T-cell (primary cell): ENCODE data around the gene LRCH3. TPM values are rescaled to one million over a fixed set of nuclear protein-coding genes. Genes with fewer than 3 reads are reported as not detected.

Source experiments
- ATAC-seq, 4 experiments: fragments of 200-7000 bp in 3 of 4; fragments of 150-1000 bp in 1 of 4; cut with Tn5 transposase; replicated peaks in 1 of 4; 1 replicate in 3 of 4; 2 replicates in 1 of 4; pipeline ENCODE4 v1.10.0; 2021; ENCODE audit warnings: moderate library complexity in 3 of 4, mild to moderate bottlenecking in 2 of 4, moderate number of reproducible peaks in 1 of 4
- CTCF ChIA-PET, 2 donors: fragments of 300-600 bp; sonication (Branson Sonifier 250); formaldehyde crosslinking; loops; one replicate each; lab custom pipeline; 2022; ENCODE audit warnings: antibody characterized with exemption in 2 of 2; lab: Charles Lee
- POLR2A ChIA-PET, 2 donors: fragments of 300-600 bp; sonication (Branson Sonifier 250); formaldehyde crosslinking; loops; one replicate each; lab custom pipeline; 2022; ENCODE audit warnings: antibody characterized with exemption in 2 of 2; lab: Charles Lee
- DNase-seq, 35 experiments: peaks; one replicate each; pipeline versions ENCODE4 v3.0.0 to v3.0.0-alpha.2; 2013 to 2023
- H3K27ac ChIP-seq: one replicate; pipeline ENCODE4 v1.5.1; 2013; ENCODE audit warnings: low read length
- H3K27me3 ChIP-seq, 2 experiments: replicated peaks in 1 of 2; 1 replicate in 1 of 2; 2 replicates in 1 of 2; pipeline versions ENCODE4 v1.6.1 to v1.7.0; 2013; ENCODE audit warnings: low read length in 1 of 2, mixed read lengths in 1 of 2; ENCODE audit not compliant: control insufficient read depth in 2 of 2, insufficient read depth in 2 of 2; ENCODE audit errors: extremely low read depth in 1 of 2
- H3K36me3 ChIP-seq, 2 donors: 1 replicate in 1 of 2; 2 replicates in 1 of 2; pipeline versions ENCODE4 v1.6.1 to v1.7.0; 2013; ENCODE audit warnings: low read length in 1 of 2; ENCODE audit not compliant: control insufficient read depth in 2 of 2, insufficient read depth in 1 of 2; ENCODE audit errors: extremely low read depth in 1 of 2
- H3K4me1 ChIP-seq, 2 experiments: 1 replicate in 1 of 2; 2 replicates in 1 of 2; pipeline versions ENCODE4 v1.6.1 to v1.7.0; 2013; ENCODE audit warnings: low read length in 2 of 2, mixed read lengths in 1 of 2; ENCODE audit not compliant: insufficient read depth in 2 of 2, control insufficient read depth in 1 of 2; ENCODE audit errors: extremely low read depth in 1 of 2
- H3K4me3 ChIP-seq, 2 donors: 1 replicate in 1 of 2; 2 replicates in 1 of 2; pipeline versions ENCODE4 v1.5.1 to v1.7.0; 2013; ENCODE audit warnings: mild to moderate bottlenecking in 2 of 2, low read length in 1 of 2, moderate library complexity in 1 of 2; ENCODE audit not compliant: control insufficient read depth in 1 of 2; ENCODE audit errors: extremely low read depth in 1 of 2
- H3K9me3 ChIP-seq: 2 replicates; pipeline ENCODE4 v1.7.0; 2013
- H3K27ac Mint-ChIP-seq, 2 donors: one replicate each; pipeline ENCODE4 v1.8.0; 2020 to 2021; ENCODE audit warnings: mild to moderate bottlenecking in 2 of 2, mixed read lengths in 2 of 2
- H3K27me3 Mint-ChIP-seq, 2 donors: one replicate each; pipeline ENCODE4 v1.8.0; 2021 to 2022; ENCODE audit warnings: mixed read lengths in 2 of 2
- H3K36me3 Mint-ChIP-seq: one replicate; pipeline ENCODE4 v1.8.0; 2021; ENCODE audit warnings: mixed read lengths
- H3K4me1 Mint-ChIP-seq, 3 donors: one replicate each; pipeline ENCODE4 v1.8.0; 2020 to 2022; ENCODE audit warnings: mixed read lengths in 3 of 3, mild to moderate bottlenecking in 1 of 3
- H3K4me3 Mint-ChIP-seq, 3 donors: one replicate each; pipeline ENCODE4 v1.8.0; 2020 to 2022; ENCODE audit warnings: mild to moderate bottlenecking in 3 of 3, mixed read lengths in 3 of 3, moderate library complexity in 3 of 3
- H3K9me3 Mint-ChIP-seq, 3 donors: one replicate each; pipeline ENCODE4 v1.8.0; 2020 to 2022; ENCODE audit warnings: mixed read lengths in 3 of 3
- WGBS: methylation state at CpG from one replicate; pipeline ENCODE4 v1.1.5; 2013; ENCODE audit warnings: missing lambda C conversion rate; ENCODE audit not compliant: insufficient coverage; 5-methylcytosine and 5-hydroxymethylcytosine counted together
- total RNA-seq, 35 experiments: library from RNA in 6 of 35; stranded (reverse) in 6 of 35; fragments of 120-200 nt in 1 of 35; gene quantifications; one replicate each; pipeline versions ENCODE4 v1.2.1 to v1.2.4 and lab custom pipeline; 2013 to 2026

Gene LRCH3
- total RNA-seq, 5 donors from 2014 or later (not counting 1 experiment from before 2014, with no cell fraction given) = 51.4 to 75.1 (median 62.2) TPM

DNA sequence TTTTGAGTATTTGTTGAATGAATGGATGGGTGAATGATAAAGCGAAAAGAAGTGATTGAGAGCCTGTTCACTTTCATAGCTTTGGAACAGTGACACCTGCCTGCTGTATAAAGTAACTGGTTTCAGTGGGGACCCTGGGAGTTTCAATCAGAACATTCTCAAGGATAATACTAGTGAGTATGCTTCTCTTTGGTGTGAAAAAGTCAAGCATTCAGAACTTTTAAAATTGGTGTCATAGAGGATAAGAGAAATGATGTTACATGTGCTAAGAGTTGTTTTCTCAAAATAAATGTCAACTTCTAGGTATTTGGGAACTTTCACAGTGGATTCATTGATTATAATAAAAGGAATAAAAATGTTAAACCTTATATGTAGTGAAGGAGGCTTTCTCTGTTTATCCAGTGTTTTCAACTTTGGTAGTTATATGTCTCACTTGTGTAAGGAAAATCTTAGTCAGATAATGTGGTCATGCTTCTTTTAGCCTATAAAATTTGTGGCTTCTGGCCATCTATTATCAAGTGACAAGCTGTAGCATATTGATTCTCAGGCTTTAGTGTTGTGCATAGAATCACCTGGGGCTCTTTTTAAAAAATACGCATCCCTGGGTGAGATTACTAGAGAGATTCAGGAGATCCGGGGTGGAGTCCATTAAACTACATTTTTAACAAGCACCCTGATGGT lies 11.9 kb downstream of the LRCH3 start:
- ATAC-seq (peak in 2 of 4 experiments; percentile 33 to 53), DNase-seq (peak in 1 of 35 experiments; percentile 27)
- Mint-ChIP-seq H3K9me3 (no peaks in the 10 kb centered on the region), H3K27ac (no peak overlapping the region), H3K27me3 (no peaks in the 10 kb centered on the region), H3K4me1 (peaks cover 55 to 60% (median 58%) of the 10 kb centered on the region in 3 donors), H3K36me3 (peaks cover 10% of the 10 kb centered on the region), H3K4me3 (no peak overlapping the region)
- POLR2A ChIA-PET = no interaction called here
- H3K4me3 ChIP-seq = no peak overlapping the region
- no CpG with 5 or more reads among the region's 3 CpGs for WGBS
- no peaks in the 10 kb centered on the region for H3K9me3 ChIP-seq
- no peak overlapping the region for H3K27ac ChIP-seq
- no peaks in the 10 kb centered on the region for H3K27me3 ChIP-seq
- CTCF ChIA-PET = interaction anchor here (0.5 to 1.1 kb wide), 4 partner anchors 10 to 54 kb away, joined by 3 to 4 read pairs (median 4); partner anchors contain the start of gene FYTTD1 (in 1 of the 2)
- peaks cover 6 to 12% of the 10 kb centered on the region in 2 experiments for H3K4me1 ChIP-seq
- H3K36me3 ChIP-seq = peaks cover 0 to 5% of the 10 kb centered on the region in 2 donors

DNA sequence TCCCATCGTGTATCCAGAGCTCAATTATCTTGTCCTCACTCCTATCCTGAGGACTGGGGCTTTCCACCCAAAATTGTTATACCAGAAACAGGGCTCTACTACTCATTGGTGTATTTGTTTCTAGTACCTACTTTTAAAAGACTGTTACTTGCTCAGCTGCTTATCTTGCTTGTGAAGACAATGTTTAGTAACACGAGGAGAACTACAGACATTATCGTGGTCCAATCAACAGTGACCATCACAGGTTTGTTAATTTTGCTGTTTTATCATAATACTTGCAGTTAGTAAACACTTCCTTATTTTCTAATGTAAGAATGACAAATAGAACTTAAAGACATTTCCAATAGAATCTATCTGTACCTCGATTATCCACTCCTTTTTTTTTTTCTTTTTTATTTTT lies 13.5 kb downstream of the LRCH3 start:
- Histone ChIP-seq H3K27ac (no peak overlapping the region), H3K27me3 (no peaks in the 10 kb centered on the region), H3K36me3 (peaks cover 0 to 5% of the 10 kb centered on the region in 2 donors), H3K4me3 (no peak overlapping the region), H3K4me1 (peaks cover 6 to 8% of the 10 kb centered on the region in 2 experiments), H3K9me3 (no peaks in the 10 kb centered on the region)
- DNase-seq (no peak), ATAC-seq (no peak)
- no CpG with 5 or more reads among the region's 4 CpGs for WGBS
- Mint-ChIP-seq H3K9me3 (no peaks in the 10 kb centered on the region), H3K4me3 (no peak overlapping the region), H3K4me1 (peaks cover 58 to 63% (median 61%) of the 10 kb centered on the region in 3 donors), H3K27ac (no peak overlapping the region), H3K36me3 (peaks cover 10% of the 10 kb centered on the region), H3K27me3 (no peaks in the 10 kb centered on the region)
- CTCF ChIA-PET = no interaction called here
- POLR2A ChIA-PET = no interaction called here

DNA sequence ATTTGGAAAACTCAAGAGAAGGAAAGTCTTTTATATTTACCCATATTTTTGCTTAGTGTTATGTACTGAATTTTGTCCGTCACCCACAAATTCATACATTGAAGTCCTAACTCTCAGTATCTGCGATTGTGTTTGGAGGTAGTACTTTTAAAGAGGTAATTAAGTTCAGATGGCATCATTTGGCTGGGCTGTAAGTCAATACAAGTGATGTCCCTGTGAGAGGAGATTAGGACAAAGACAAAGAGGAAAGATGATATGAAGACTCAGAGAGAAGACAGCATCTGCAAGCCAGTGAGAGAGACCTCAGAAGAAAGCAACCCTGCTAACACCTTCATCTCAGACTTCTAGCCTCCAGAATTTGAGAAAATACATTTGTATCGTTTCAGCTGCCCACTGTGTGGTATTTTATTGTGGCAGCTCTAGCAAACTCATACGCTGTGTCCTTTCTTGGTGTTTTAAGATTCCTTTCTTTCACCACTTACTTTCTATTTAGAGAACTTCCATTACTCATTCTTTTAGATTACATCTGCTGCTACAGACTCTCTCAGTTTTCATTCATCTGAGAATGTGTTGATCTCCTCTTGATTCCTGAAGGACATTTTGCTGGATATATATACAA lies 17.0 kb downstream of the LRCH3 start:
- H3K4me3 Mint-ChIP-seq = no peak overlapping the region
- ATAC-seq = no peak
- CTCF ChIA-PET = interaction anchor here in 1 of 2 donors (0.7 kb wide), 1 partner anchor 125 kb away, joined by 3 read pairs; no protein-coding TSS in a partner anchor
- H3K27me3 Mint-ChIP-seq = no peaks in the 10 kb centered on the region
- H3K27me3 ChIP-seq = no peaks in the 10 kb centered on the region
- H3K4me3 ChIP-seq = no peak overlapping the region
- peak overlapping the region in 1 of 2 donors; percentile 17 for H3K27ac Mint-ChIP-seq
- no peak for DNase-seq
- no peaks in the 10 kb centered on the region for H3K9me3 Mint-ChIP-seq
- no peaks in the 10 kb centered on the region for H3K9me3 ChIP-seq
- no peak overlapping the region for H3K27ac ChIP-seq
- H3K36me3 Mint-ChIP-seq = peaks cover 10% of the 10 kb centered on the region
- peaks cover 38 to 45% (median 41%) of the 10 kb centered on the region in 3 donors for H3K4me1 Mint-ChIP-seq
- peaks cover 0 to 5% of the 10 kb centered on the region in 2 donors for H3K36me3 ChIP-seq
- peaks cover 0 to 3% of the 10 kb centered on the region in 2 experiments for H3K4me1 ChIP-seq
- no CpG with 5 or more reads among the region's 4 CpGs for WGBS
- POLR2A ChIA-PET = interaction anchor here in 1 of 2 donors (0.6 kb wide), 1 partner anchor 11 kb away, joined by 9 read pairs; no protein-coding TSS in a partner anchor

DNA sequence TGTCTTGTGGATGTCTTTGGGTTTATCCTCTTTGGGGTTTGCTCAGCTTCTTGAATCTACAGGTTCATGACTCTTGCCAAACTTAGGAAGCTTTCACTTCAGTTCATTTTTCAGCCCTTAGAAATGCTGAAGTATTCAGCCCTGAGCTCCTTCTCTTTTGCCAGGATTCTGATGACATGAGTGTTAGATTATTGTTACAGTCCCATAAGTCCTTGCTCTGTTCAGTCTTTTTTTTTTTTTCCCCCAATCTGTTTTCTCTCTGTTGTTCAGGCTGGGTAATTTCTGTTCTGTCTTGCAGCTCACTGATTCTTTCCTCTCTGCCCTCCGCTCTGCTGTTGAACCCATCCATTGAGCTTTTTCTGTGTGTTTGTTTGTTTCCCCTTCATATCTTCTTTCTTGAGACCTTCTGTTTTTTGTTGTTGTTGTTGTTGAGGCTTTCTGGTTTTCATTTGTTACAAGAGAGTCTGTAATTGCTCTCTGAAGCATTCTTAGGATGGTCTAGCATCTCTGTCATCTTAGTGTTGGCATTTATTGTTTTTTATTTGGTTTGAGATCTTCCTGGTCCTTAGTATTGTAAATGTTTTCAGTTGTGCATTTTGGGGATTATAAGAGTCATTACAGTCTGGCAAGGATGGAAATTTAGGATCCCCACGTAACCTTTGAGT lies 18.4 kb downstream of the LRCH3 start:
- H3K4me1 Mint-ChIP-seq = peaks cover 38 to 49% (median 43%) of the 10 kb centered on the region in 3 donors
- H3K4me1 ChIP-seq = peaks cover 0 to 3% of the 10 kb centered on the region in 2 experiments
- no peak overlapping the region for H3K27ac ChIP-seq
- no peaks in the 10 kb centered on the region for H3K27me3 ChIP-seq
- ChIA-PET POLR2A (interaction anchor here (0.5 to 0.7 kb wide), 5 partner anchors 18 to 196 kb away, joined by 3 to 11 read pairs (median 4); no protein-coding TSS in a partner anchor), CTCF (interaction anchor here in 1 of 2 donors (0.7 to 1.3 kb wide), 2 partner anchors 11 to 98 kb away, joined by 3 to 4 read pairs; no protein-coding TSS in a partner anchor)
- no peaks in the 10 kb centered on the region for H3K9me3 ChIP-seq
- H3K9me3 Mint-ChIP-seq = no peaks in the 10 kb centered on the region
- peaks cover 4 to 5% of the 10 kb centered on the region in 2 donors for H3K36me3 ChIP-seq
- H3K4me3 ChIP-seq = no peak overlapping the region
- ATAC-seq (no peak), DNase-seq (no peak)
- WGBS = 80% methylated on average over 1 of the region's 2 CpGs
- H3K36me3 Mint-ChIP-seq = peaks cover 15% of the 10 kb centered on the region
- no peaks in the 10 kb centered on the region for H3K27me3 Mint-ChIP-seq
- H3K4me3 Mint-ChIP-seq = no peak overlapping the region
- H3K27ac Mint-ChIP-seq = peak overlapping the region in 1 of 2 donors; percentile 63

DNA sequence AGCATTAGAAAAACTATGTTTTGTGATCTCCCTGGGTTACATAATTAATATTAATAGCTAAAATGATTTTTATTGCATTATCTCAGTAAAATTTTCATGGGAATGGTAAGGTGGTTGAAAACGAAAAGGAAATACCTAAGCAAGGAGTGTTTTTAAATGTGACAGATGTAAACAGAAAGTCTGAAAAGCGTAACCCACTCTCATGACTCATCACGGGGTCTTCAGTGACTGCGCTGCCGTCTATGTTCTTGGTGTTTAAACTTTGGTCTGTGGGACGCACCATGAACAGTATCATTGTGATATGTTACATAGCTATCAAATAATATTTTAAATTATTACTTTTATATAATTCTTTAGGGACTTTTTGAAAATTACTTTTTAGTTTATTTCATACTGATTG lies 19.8 kb downstream of the LRCH3 start:
- Mint-ChIP-seq H3K36me3 (peaks cover 14% of the 10 kb centered on the region), H3K4me3 (no peak overlapping the region), H3K27ac (no peak overlapping the region), H3K4me1 (peaks cover 44 to 50% (median 46%) of the 10 kb centered on the region in 3 donors), H3K27me3 (no peaks in the 10 kb centered on the region), H3K9me3 (no peaks in the 10 kb centered on the region)
- WGBS = no CpG with 5 or more reads among the region's 6 CpGs
- Histone ChIP-seq H3K4me1 (peaks cover 0 to 3% of the 10 kb centered on the region in 2 experiments), H3K36me3 (peaks cover 4 to 5% of the 10 kb centered on the region in 2 donors), H3K27ac (no peak overlapping the region), H3K27me3 (no peaks in the 10 kb centered on the region), H3K9me3 (no peaks in the 10 kb centered on the region), H3K4me3 (no peak overlapping the region)
- ChIA-PET CTCF (no interaction called here), POLR2A (no interaction called here)
- ATAC-seq (no peak), DNase-seq (no peak)

DNA sequence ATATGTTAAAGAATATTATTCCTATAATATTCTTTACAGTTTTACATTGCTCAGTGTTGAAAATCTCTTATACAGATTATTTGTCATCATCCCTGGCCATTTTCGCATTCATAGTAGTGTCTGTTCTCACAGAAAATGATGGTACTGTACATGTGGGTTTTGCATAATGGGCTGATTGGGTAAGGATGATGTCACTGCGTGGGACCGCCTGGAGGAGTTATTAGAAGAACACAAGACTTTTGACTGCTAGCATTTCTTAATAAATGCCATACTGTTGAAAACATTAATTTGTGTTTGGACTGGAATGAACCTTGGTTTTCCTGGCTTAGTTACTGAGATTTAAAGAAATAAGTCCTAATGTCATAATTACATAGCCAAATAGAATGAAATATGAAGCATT lies 20.3 kb downstream of the LRCH3 start:
- Mint-ChIP-seq H3K36me3 (peaks cover 11% of the 10 kb centered on the region), H3K27me3 (no peaks in the 10 kb centered on the region), H3K9me3 (no peaks in the 10 kb centered on the region), H3K4me3 (no peak overlapping the region), H3K4me1 (peaks cover 44 to 48% (median 44%) of the 10 kb centered on the region in 3 donors), H3K27ac (no peak overlapping the region)
- peaks cover 0 to 3% of the 10 kb centered on the region in 2 experiments for H3K4me1 ChIP-seq
- DNase-seq (no peak), ATAC-seq (no peak)
- POLR2A ChIA-PET = no interaction called here
- CTCF ChIA-PET = no interaction called here
- no peak overlapping the region for H3K27ac ChIP-seq
- no peaks in the 10 kb centered on the region for H3K27me3 ChIP-seq
- peaks cover under 1 to 8% of the 10 kb centered on the region in 2 donors for H3K36me3 ChIP-seq
- no peaks in the 10 kb centered on the region for H3K9me3 ChIP-seq
- WGBS = 90% methylated on average over 2 of the region's 3 CpGs
- no peak overlapping the region for H3K4me3 ChIP-seq
